Mammary epithelial cell (primary cell): ENCODE measurements around the gene PPP1R15A.
"Not testable (repeated sequence)": the region's sequence is repeated elsewhere in the genome, so short reads cannot be mapped to it uniquely, and the experiment has no call there.

Experiments used
- CTCF ChIP-seq, 2 donors: IDR thresholded peaks in 1 of 2; conservative IDR thresholded peaks in 1 of 2; 2 replicates each; pipeline ENCODE4 v1.5.1; 2011 to 2012; ENCODE audit warnings: inconsistent platforms in 2 of 2, low read length in 2 of 2, mild to moderate bottlenecking in 2 of 2, control low read depth in 1 of 2, low read depth in 1 of 2; ENCODE audit not compliant: insufficient read depth in 1 of 2; ENCODE audit errors: extremely low read depth in 1 of 2
- EZH2 ChIP-seq: IDR thresholded peaks from 2 replicates; pipeline ENCODE4 v1.6.1; 2012; ENCODE audit warnings: low read length, inconsistent platforms, borderline replicate concordance

GRCh38 chr19:48846659-48847058, 25.6 kb upstream of the PPP1R15A start:
- not testable (repeated sequence) for TF ChIP-seq CTCF (conservative IDR thresholded peaks at IDR 0.05 in 1 of 2, IDR thresholded peaks at IDR 0.05 in 1 of 2; ENCODE audit: extremely low read depth in 1 of 2, insufficient read depth in 1 of 2, low read depth in 1 of 2, low read length in 2 of 2); EZH2
